Measurements from ENCODE around the gene BTNL3.
"Not testable (repeated sequence)": the region's sequence is repeated elsewhere in the genome, so short reads cannot be mapped to it uniquely, and the experiment has no call there.

BTNL3 gene, protein sequence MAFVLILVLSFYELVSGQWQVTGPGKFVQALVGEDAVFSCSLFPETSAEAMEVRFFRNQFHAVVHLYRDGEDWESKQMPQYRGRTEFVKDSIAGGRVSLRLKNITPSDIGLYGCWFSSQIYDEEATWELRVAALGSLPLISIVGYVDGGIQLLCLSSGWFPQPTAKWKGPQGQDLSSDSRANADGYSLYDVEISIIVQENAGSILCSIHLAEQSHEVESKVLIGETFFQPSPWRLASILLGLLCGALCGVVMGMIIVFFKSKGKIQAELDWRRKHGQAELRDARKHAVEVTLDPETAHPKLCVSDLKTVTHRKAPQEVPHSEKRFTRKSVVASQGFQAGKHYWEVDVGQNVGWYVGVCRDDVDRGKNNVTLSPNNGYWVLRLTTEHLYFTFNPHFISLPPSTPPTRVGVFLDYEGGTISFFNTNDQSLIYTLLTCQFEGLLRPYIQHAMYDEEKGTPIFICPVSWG

DNA sequence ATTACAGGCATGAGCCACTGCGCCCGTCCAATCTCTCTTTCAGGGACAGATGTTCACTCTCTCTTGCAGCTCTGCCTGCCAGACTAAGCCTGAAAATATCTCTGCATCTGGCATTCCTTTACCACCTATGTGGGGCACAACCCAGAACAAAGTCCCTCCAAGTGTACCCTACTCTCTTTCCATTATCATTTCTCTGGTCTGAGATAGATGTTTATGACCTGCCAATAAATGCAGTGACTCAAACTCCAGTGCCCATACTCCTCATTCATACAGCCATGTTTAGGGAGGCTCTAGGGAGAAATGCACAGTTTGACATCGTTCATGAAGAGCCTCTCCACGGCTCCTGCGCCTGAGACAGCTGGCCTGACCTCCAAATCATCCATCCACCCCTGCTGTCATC, at the start of gene BTNL3:
Gene BTNL3, plus strand, starts transcription at position 255 of the 400 bp plus-strand sequence. CDS start 183 bp downstream, outside the sequence.
- DNase-seq (ENCODE audit: low read depth): no peak

DNA sequence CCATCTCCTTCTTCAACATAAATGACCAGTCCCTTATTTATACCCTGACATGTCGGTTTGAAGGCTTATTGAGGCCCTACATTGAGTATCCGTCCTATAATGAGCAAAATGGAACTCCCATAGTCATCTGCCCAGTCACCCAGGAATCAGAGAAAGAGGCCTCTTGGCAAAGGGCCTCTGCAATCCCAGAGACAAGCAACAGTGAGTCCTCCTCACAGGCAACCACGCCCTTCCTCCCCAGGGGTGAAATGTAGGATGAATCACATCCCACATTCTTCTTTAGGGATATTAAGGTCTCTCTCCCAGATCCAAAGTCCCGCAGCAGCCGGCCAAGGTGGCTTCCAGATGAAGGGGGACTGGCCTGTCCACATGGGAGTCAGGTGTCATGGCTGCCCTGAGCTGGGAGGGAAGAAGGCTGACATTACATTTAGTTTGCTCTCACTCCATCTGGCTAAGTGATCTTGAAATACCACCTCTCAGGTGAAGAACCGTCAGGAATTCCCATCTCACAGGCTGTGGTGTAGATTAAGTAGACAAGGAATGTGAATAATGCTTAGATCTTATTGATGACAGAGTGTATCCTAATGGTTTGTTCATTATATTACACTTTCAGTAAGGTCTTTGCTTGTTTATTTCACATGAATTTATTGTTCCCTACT, 38.2 kb upstream of the BTNL3 start:
- DNase-seq (ENCODE audit: low read depth): no peak

DNA sequence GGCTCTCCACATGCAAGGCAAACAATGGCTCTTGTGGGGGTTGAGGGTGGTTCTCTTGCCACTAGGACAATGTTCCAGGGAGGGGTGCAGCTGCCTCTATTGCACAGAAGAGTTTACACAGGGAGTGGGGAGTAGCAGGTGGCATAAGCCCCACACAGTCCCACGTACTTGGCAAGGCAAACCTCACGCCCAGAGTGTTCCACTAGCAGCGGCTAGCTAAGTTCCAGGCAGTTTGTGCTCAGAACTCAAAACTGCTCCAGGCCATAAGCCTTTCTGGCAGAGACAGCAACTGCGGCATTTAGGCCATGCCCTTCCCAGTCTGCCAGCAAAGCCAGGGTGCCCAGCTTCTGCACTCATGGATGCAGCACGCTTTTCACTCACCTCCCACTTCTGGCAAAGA, 29.0 kb upstream of the BTNL3 start:
- DNase-seq (ENCODE audit: low read depth): no peak

DNA sequence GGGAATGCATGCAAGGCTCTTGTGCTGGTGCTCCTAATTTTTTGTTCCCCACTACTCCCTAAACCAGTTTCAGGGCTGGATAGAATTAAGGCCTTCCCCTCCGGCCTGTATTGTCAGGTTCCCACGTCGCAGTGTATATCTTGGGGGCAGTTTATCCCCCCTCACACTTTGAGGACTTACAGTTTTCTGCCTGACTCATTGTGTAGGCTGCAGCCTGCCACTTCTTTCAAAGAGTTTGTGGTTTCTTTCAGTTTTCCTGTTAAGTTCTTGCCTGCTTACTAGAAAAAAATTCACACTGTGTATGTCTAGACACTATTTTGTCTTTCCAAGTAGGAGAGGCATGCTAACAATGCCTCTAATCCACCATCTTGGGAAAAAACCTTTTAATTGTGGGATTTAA, 28.4 kb upstream of the BTNL3 start:
- DNase-seq (ENCODE audit: low read depth): no peak

DNA sequence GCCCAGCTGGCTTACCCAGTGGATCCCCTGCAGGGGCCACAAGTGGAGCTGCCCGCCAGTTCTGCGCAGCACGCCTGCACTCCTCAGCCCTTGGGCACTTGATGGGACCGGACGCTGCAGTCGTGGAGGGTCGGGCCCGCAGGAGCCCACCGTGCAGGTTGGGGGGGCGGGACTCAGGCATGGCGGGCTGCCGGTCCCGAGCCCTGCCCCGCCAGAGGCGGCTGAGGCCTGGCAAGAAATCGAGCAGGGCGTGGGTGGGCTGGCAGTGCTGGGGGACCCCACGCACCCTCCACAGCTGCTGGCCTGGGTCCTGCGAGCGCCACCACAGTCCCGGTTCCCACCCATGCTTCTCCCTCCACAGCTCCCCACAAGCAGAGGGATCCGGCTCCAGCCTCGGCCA, 19.2 kb upstream of the BTNL3 start:
- DNase-seq (ENCODE audit: low read depth): no peak

DNA sequence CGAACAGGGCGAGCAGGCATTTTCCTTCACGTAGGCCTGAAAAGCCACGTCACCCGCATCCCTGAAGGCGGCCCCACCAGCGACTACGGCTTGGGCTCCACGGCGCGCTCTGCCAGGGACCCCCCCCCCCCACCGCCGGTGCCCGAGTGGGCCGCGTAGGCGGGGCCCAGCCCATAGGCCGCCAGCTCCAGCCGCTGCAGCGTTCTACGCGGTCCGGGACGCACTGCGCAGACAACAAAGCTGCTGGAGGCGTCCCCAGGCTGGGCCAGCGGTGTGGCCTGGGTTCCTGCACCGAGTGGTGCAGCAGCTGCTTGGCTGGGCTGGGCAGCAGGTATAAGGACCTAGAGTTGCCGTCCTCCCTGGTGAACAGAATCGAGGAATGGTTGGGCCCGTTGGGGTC, 18.3 kb upstream of the BTNL3 start:
- DNase-seq (ENCODE audit: low read depth): no peak

DNA sequence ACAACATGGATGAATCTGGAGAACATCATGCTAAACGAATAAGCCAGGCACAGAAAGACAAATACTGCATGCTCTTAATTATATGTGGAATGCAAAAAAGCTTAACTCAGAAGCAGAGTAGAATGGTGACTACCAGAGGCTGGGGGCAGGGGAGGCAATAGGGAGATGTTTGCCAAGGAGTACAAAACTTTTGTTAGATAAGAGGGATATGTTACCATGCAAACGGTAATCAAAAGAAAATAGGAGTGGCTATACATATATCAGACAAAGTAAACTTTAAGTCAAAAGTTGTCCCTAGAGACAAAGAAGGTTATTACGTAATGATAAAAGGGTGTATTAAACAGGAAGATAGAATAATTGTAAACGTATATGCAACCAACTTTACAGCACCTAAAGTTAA, 17.8 kb upstream of the BTNL3 start:
- DNase-seq (ENCODE audit: low read depth): no peak

DNA sequence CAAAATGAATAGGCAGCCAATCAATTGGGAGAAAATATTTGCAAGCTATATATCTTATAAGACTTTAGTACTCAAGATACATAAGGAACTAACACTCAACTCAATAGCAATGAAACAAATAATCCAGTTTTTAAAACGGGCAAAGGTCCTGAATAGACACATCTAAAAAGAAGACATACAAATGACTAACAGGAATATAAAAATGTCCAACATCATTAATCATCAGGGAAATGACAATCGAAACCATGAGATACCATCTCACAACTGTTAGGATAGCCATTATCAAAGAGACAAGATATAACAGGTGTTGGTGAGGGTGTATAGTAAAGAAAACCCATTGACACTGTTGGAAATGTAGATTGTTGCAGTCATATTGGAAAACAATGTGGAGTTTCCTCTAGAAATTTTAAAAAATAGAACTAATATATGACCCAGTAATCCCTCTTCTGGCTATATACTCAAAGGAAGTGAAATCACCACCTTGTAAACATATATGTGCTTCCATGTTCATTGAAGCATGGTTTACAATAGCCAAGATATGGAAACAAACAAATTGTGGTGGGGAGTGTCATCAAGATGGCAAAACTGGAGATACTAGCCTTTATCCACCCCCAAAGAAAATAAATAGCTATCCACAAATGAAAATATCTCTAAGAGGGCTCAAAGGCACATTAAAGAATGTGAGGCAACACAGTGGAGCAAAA, 13.9 kb upstream of the BTNL3 start:
- no peak for DNase-seq (ENCODE audit: low read depth)

DNA sequence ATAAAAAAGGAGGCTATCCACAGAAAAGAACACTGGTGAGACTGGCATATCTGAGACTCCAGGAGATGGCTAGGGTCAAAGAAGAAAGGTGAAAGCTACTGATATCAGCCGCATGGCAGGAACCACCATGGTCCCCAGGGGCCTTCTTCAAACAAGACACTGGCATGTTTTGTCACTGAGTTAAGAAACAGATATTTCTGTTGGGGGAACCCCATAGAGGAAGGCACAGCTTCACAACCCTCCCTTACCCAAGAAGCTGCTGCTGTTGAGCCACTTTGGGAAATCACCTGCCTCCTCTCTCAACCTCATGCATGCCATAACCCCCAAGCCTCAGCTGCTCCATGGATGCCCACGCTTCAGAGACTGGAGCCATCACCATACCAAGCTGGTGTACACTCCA, 13.3 kb upstream of the BTNL3 start:
- DNase-seq (ENCODE audit: low read depth): no peak

DNA sequence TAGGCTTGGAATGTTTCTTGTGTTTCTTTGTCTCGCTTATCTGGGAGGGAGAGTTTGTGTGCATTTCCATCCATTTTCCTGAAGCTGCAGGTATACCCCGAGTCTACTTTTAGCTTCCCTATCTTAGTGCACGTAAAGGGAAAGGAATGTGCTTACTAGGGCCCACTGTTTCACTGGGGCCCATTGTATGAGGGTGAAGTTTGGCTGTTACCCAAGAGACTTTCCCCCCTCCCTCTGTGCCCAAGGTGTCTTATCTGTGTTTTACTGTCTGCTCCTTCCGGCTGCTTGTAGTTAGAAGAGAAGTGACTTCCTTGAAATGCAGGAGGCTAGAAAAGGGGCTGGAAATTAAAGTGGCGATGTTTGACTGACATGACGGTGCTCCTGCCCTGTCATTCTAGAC, 12.1 kb upstream of the BTNL3 start:
- no peak for DNase-seq (ENCODE audit: low read depth)

DNA sequence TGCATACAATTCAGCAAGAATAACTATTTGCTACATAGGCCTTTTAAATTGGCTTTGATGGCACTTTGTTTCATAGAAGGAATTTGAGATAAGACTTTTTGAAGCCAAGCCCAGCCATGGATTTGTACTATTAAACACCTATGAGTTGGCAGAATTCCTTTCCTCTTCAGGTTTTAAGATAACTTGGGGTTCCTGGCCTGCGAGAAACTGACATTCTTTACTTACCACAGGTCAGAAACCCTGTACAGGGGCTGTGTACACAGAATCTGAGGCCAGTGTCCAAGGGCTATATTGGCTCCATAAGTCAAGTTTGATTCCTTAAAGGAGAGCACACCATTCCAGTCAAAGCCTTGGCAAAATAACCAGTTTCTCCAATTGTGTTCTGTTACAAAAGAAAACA, 10.8 kb upstream of the BTNL3 start:
- DNase-seq (ENCODE audit: low read depth): no peak

DNA sequence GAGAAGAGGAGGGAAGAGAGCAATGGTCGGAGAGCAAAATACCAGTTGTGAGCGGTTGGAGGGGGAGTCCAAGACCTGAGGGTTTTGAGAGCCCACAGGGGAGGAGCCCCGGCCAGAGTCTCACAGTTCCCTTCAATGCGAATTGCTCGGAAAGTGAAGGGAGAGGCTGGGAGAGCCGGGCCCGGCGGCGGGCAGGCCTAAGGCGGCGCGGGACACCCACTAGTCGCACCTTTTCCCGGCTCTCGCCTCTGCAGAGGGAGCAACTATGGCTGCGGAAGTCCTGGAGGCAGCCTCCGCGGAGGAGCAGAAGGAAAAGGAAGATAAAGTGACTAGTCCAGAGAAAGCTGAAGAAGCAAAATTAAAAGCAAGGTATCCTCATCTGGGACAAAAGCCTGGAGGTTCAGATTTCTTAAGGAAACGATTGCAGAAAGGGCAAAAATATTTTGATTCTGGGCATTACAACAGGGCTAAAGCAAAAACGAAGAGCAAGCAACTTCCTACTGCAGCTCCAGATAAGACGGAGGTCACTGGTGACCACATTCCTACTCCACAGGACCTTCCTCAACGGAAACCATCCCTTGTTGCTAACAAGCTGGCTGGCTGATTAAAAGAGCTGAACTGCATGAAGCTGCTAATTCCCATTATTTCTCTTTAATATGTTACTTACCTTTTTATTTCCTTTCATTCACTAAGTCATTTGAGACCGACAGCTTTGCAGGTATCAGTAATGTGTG, 6.5 kb upstream of the BTNL3 start:
- DNase-seq (ENCODE audit: low read depth): no peak

DNA sequence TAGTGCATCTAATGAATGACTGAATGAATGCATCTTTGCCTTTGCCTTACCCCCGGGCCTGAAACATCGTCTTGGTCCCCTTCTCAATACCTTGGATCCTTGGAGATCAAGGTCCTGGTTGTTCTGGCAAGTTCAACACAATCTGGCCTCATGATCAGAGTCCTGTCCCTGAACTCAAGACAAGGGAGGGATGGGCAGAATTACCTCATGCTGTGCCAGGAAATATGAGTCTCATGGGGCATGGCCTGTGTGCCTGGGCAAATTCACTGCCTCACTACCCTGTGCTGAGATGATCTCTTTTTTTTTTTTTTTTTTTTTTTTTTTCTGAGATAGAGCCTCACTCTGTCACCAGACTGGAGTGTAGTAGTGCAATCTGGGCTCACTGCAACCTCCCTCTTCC, 630 bp upstream of the BTNL3 start:
- no peak for DNase-seq (ENCODE audit: low read depth)

DNA sequence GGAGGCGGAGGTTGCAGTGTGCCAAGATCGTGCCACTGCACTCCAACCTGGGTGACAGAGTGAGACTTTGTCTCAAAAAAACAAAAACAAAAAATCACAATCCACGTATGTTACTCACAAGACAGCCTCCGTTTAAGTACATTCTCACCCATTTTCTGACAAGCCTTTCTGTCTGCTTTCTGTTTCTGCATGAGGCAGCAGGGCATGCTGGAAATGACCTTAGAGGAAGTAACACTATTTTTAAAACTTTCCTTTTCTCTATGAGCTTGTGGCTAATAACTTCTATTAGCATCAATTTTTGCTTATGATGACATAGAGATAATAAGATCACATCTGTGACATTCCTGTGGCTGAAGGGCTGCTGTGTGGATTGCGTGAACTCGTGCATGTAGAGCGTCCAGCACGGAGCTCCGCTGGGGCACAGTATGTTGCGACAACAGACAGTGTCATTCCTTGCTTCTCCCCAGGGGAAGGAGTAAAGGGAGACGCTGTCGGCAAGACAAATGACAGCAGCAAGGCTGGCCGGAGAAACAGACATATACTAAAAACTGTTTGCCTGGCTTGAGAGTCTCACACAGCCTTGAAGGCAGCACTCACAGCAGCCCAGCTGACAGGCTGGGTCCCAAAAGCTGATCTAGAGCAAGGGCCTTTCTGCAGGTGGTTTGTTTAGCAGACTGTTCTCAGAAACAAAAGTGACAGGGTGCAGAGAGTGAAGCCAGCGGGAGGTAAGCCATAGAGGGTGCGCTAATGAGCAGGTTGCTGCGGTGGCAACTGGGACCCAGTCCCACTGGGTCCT, 1.6 kb downstream of the BTNL3 start:
- DNase-seq (ENCODE audit: low read depth): no peak

DNA sequence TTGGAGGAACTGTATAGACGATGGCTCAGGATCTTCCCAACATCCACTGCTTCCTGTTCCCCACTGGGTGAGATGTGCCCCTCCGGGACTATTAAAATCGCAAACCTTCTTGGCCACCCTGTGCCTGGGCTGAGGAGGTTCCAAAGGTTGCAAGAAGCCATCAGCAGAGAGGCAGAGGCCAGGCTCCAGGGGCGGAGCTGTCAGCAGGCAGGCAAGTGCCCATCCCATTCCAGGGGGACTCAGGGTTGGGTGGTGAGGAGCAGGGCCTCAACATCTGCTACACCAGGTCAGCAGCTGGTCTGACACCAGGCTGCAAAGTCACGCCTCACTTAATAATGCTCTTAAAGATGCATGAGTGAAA, 2.2 kb downstream of the BTNL3 start:
- no peak for DNase-seq (ENCODE audit: low read depth)

DNA sequence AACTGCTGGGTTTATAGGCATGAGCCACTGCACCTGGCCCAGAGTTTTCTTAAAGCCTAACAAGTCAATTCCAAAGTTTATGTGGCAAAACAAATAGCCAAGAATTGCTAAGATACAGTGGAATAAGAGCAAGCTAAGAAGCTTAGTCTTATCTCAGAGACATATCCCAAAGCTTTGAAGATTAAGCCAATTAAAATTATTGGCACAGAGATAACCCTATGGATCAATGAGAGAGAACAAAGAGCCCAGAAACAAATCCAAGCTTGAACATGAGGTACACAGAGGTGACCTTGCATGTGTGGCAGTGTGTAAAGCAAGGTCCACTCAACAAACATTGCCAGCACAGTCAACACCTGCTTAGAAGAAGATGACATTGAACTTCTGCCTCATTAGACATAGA, 13.3 kb downstream of the BTNL3 start:
- DNase-seq (ENCODE audit: low read depth): no peak

DNA sequence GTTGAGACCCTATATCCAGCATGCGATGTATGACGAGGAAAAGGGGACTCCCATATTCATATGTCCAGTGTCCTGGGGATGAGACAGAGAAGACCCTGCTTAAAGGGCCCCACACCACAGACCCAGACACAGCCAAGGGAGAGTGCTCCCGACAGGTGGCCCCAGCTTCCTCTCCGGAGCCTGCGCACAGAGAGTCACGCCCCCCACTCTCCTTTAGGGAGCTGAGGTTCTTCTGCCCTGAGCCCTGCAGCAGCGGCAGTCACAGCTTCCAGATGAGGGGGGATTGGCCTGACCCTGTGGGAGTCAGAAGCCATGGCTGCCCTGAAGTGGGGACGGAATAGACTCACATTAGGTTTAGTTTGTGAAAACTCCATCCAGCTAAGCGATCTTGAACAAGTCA, 17.1 kb downstream of the BTNL3 start:
- no peak for DNase-seq (ENCODE audit: low read depth)

DNA sequence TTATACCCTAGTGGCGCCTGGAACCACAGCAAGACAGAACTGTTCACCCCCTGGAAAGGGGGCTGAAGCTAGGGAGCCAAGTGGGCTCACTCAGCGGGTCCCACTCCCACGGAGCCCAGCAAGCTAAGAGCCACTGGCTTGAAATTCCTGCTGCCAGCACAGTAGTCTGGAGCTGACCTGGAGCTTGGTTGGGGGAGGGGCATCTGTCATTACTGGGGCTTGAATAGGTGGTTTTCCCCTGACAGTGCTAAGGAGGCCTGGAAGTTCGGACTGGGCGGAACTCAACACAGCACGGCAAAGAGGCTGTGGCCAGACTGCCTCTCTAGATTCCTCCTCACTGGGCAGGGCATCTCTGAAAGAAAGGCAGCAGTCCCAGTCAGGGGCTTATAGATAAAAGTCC, 19.5 kb downstream of the BTNL3 start:
- no peak for DNase-seq (ENCODE audit: low read depth)

DNA sequence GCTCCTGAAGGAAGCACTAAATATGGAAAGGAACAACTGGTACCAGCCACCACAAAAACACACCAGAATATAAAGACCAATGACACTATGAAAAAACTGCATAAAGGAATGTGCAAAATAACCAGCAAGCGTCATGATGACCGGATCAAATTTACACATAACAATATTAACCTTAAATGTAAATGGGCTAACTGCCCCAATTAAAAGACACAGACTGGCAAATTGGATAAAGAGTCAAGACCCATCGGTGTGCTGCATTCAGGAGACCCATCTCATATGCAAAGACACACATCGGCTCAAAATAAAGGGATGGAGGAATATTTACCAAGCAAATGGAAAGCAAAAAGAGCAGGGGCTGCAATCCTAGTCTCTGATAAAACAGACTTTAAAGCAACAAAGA, 21.4 kb downstream of the BTNL3 start:
- DNase-seq (ENCODE audit: low read depth): not testable (repeated sequence)

DNA sequence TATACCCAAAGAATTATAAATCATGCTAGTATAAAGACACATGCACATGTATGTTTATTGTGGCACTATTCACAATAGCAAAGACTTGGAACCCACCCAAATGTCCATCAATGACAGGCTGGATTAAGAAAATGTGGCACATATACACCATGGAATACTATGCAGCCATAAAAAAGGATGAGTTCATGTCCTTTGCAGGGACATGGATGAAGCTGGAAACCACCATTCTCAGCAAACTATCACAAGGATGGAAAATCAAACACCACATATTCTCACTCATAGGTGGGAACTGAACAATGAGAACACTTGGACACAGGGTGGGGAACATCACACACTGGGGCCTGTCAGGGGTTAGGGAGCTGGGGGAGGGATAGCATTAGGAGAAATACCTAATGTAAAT, 26.0 kb downstream of the BTNL3 start:
- DNase-seq (ENCODE audit: low read depth): not testable (repeated sequence)

DNA sequence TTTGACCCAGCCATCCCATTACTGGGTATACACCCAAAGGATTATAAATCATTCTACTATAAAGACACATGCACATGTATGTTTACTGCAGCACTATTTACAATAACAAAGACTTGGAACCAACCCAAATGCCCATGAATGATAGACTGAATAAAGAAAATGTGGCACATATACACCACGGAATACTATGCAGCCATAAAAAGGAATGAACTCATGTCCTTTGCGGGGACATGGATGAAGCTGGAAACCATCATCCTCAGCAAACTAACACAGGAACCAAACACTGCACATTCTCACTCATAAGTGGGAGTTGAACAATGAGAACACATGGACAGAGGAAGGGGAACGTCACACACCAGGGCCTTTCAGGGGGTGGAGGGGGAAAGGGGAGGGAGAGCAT, 28.8 kb downstream of the BTNL3 start:
- not testable (repeated sequence) for DNase-seq (ENCODE audit: low read depth)

DNA sequence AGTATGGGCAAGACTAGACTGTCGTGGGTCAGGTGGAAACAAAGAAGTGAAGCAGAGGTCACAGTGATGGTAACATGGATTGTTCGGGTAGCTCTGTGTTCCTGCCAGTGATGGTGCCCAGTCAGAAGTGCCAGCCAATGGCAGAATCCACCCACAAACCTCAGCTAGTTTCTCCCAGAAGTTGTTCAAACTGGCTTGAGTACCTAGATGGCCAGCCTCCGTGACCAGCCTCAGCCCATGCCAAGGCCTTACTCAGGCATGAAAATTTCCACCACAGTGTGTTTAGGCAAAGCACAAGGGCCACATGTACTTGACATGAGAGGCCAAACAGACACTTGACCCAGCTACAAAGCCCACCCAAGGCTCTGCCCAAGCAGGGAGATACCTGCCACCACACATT, 32.0 kb downstream of the BTNL3 start:
- no peak for DNase-seq (ENCODE audit: low read depth)
